HG02840 (cell line): ENCODE results near the gene KLRG1.

Experiments
- ATAC-seq: cut with Tn5 transposase; IDR thresholded peaks from one replicate; pipeline ENCODE4 v1.9.1; 2021; ENCODE audit warnings: mild to moderate bottlenecking, moderate library complexity, moderate number of reproducible peaks; ENCODE audit not compliant: unreplicated experiment, low FRiP score

Gene KLRG1

GRCh38 chr12:9039397-9039977 lies 50.1 kb downstream of the KLRG1 start:
- no peak for ATAC-seq

- ATAC-seq: no peak
Observed at GRCh38 chr12:9040484-9041186, 51.3 kb downstream of the KLRG1 start.

GRCh38 chr12:9041321-9041720 lies 52.0 kb downstream of the KLRG1 start:
- ATAC-seq: no peak

- ATAC-seq: no peak
Observed at GRCh38 chr12:9043766-9044165, 54.4 kb downstream of the KLRG1 start.

GRCh38 chr12:9047105-9047504 lies 57.8 kb downstream of the KLRG1 start:
- no peak for ATAC-seq

GRCh38 chr12:9048930-9049329 lies 59.6 kb downstream of the KLRG1 start:
- no peak for ATAC-seq

- no peak for ATAC-seq
Observed at GRCh38 chr12:9049520-9050133, 60.3 kb downstream of the KLRG1 start.

GRCh38 chr12:9050521-9051157 lies 61.3 kb downstream of the KLRG1 start:
- no peak for ATAC-seq

GRCh38 chr12:9051158-9051550 lies 61.8 kb downstream of the KLRG1 start:
- ATAC-seq: no peak

- ATAC-seq: no peak
Observed at GRCh38 chr12:9052610-9053009, 63.3 kb downstream of the KLRG1 start.
